Measurements from ENCODE around the gene CEP112.

CEP112 gene

DNA sequence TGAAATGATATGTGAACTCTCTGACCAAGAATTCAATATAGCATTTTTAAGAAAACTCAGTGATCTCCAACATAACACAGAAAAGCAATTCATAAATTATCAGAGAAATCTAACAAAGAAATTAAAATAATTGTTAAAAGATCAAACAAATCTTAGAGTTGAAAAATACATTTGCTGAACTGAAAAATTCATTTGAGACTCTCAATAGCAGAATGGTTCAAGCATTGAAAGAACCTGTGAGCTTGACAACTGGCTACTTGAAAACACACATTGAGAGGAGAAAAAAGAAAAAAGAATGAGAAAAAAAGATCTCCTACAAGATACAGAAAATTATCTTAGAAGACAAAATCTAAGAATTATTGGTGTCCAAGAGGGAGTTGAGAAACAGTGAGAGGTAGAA lies 203.5 kb downstream of the CEP112 start:
- DNase-seq (ENCODE audit: low spot score) = no peak

DNA sequence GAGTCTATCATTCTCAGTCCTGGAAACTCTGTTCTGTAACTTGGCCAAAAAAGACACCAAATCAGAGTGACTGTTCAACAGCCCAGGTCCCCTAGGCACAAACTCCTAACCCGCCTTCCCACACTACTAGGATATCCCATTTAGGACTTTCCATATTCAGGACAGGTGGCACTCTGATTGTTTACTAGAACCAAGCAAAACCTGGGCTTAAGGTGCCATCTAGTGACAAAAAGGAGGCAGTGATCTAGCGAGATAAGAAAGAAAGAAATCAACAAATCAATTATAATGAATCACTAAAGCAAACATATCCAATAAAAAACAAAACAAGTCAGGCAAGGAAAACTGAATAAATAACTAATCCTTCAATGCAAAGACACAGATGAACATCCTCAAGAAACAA lies 203.9 kb downstream of the CEP112 start:
- DNase-seq (ENCODE audit: low spot score) = peak; percentile 10

DNA sequence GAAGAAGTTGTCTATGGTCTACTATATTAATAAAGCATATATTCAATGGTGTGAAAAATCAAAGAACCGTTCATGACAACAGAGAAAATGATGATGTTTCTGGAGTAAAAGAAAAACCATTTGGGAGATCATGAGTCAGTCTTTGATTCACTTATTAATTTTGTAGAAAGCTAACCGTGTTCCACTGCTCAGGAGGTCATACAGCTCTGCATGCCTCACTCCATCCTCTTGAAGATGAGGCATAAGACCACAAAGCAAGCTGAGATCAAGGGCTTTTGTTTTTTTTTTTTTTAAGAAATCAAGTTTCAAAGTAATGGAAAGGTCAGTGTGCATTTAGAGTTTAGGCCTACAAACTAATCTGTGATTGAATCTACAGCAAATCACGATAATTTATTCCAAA lies 206.4 kb downstream of the CEP112 start:
- no peak for DNase-seq (ENCODE audit: low spot score)

DNA sequence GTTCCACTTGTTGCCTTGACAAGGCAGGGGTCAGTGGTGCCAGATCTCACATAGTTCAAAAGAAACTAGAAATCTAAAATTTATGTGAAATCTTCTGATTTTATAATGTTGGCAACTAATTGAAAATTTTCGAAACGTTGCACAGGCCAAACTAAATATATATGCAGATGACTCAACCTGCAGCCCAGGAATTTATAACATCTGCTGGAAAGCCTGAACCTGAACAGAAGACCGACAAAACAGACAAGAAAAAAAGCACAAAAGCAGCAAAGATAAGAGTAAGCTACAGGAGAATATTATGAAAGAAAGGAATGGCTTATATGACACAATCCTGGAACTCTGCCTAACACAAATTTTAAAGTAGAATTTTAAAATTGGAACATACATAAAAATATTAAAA lies 207.6 kb downstream of the CEP112 start:
- DNase-seq (ENCODE audit: low spot score) = no peak

DNA sequence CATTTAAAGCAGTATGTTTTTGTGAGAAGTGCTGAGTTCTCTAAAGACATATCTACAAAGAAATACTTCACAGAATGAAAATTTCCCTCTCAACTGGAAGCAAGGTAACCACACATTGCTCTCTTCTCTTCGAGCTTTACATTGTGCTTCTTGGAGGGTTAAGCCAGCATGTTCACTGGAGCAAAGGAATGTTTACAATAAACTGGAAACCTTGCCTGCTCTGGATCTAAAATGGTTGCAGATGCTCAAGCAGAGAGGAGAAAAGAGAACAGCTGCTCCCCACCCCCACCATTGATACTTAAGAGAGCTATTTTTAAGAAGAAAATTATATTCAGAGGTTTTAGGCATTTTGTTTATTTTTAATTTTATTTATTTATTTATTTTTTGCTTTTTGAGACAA lies 213.1 kb downstream of the CEP112 start:
- no peak for DNase-seq (ENCODE audit: low spot score)

DNA sequence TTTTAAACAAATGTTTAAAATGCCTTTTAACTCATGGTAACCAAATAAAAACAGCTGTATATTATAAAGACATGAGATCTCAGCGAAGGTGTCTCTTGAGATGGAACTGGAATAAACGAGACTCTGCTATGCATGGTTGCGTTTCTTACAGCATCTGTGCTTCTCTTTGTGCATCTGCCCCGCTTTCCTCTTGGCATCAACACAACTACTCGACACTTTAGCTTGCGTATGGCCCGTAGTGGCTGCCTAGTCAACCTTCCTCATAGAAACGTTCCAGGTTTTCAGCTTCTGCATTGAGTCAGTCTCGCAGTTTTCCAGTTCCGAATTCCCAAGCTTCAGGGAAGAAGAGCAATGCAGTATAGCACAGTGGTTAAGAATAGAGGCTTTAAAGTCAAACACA lies 214.9 kb downstream of the CEP112 start:
- no peak for DNase-seq (ENCODE audit: low spot score)

DNA sequence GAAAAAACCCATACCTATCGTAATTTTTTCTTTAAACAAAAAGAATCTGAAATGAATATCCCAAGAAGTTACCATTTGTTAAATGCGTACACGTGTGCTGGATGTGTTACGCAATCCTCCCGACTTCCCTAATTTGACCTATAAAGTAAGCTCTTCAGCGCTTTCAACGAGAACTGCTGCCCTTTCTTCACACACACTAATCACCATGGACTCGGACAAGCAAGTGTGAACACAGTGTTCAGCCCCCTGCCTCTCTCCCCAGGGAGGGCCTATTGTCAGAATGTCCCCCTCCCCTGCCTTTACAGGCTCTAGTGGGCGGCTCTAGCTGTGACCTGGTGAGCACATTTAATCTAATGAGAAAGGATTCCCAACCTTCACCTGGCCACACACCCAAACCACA lies 216.1 kb downstream of the CEP112 start:
- no peak for DNase-seq (ENCODE audit: low spot score)

DNA sequence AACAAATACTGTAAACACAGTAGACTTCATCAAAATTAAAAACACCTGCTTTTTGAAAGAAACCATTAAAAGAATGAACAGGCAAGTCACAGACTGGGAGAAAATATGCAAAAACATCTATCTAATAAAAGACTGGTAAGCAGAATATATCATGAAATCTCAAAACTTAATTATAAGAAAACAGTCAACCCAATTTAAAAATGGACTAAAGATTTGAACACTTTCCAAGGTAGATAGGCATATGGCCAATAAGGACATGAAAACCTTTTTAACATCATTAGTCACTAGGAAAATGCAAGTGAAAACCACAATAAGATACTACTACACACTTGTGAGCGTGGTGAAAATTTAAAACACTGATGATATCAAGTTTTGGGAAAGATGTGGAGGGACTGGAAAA lies 218.7 kb downstream of the CEP112 start:
- no peak for DNase-seq (ENCODE audit: low spot score)

DNA sequence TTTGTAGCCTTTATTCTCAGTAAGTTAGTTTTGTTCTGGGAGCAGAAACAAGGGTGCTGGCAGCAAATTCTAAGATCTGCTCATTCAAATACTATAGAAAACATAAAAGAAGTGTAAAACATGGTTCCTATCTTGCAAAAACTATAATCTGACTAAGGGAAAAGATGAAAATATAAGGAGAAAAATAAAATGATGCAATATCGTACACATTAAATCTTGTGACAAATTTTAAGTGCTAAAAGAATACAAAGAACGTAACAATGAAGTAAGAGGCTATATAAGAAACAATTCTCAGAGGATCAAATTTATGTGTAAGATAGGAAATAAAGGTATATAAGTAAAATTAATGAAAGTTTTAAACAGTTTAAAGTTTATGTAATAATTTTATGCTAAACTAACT lies 224.6 kb downstream of the CEP112 start:
- DNase-seq (ENCODE audit: low spot score) = no peak

DNA sequence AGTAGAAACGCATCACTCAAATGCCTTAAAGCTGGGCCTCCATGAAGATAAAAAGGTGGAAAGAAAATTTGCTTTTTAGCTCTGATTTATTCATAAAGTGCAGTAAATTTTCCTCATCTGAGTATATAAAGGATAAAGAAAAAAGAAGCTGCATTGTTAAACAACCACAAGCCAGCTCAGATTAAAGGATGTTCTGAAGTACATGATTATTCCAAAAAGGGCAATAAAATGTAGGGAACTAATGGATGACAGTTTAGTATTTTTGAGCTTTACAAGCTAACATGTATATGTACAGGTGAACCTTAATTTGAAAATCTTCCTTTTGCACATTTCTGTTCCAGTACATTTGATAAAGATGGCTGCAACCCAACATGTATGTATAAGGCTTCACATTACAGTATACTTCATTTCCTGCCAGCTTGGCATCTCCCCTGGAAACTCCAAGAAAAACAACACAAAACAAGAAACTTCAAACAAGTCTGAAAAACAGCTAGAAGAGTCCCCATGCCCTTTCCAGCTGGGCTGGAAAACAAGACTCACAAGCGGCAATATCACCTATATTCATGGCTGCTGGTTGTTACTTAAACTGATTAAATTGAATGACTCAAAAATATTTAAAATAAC lies 225.7 kb downstream of the CEP112 start:
- no peak for DNase-seq (ENCODE audit: low spot score)

DNA sequence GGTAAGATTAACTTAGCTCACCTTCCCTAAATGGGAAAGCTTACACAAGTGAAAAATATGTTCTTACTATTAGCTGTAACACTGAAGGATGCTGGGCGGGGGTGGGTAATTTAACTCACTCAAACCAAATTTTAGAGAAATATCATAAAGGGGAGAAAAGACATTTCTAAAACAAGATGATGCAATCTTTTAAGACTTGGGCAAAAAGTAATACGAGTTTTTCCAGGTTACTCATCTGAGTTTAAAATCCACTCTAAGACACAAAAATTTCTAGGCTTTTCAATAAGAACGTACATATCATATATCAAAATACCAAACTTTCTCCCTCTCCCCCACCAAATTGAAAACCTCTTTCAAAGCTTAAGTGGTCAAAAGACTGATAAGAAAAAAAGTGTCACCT lies 228.8 kb downstream of the CEP112 start:
- no peak for DNase-seq (ENCODE audit: low spot score)

DNA sequence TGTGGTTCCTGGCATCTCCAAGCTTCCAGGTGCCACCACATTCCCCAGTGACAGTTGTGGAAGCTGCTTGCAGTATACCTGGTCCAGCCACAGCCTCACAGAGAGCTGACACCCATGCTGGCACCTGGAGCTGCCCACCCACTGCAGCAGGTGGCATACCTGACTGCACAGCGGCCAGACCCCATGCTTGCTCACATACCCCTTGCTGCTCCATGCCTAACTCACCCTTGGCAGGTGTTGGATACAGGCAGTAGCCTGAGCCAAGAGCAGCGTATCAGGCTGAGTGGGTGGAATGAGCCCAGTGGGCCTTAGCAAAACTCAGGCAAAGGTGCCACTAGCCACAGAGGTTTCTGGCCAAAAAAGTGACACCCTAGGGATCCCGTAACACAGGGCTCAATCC lies 232.3 kb downstream of the CEP112 start:
- no peak for DNase-seq (ENCODE audit: low spot score)

DNA sequence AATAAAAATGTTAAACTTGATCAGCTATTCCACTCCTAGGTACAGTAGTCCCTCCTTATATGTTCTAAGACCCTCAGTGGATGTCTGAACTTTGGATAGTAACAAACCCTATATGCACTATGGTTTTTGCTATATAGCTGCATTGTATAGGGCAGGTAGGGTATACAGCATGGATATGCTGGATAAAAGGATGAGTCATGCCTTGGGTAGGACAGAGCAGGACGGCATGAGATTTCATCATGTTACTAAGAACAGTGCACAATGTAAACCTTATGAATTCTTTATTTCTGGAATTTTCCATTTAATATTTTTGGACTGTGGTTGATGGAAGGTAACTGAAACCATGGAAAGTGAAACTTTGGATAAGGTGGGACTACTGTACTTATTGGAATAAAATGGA lies 235.1 kb downstream of the CEP112 start:
- no peak for DNase-seq (ENCODE audit: low spot score)

DNA sequence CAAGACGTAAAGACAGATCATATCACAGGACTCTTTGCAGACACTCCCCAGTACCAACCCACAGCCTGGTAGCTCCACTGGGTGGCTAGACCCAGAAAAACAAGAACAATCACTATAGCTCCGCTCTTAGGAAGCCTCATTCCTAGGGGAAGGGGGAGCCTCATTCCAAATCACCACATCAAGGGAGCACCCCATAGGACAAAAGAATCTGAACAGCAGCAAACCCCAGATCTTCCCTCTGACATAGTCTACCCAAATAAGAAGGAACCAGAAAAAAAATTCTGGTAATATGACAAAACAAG lies 237.8 kb downstream of the CEP112 start:
- DNase-seq (ENCODE audit: low spot score) = no peak

DNA sequence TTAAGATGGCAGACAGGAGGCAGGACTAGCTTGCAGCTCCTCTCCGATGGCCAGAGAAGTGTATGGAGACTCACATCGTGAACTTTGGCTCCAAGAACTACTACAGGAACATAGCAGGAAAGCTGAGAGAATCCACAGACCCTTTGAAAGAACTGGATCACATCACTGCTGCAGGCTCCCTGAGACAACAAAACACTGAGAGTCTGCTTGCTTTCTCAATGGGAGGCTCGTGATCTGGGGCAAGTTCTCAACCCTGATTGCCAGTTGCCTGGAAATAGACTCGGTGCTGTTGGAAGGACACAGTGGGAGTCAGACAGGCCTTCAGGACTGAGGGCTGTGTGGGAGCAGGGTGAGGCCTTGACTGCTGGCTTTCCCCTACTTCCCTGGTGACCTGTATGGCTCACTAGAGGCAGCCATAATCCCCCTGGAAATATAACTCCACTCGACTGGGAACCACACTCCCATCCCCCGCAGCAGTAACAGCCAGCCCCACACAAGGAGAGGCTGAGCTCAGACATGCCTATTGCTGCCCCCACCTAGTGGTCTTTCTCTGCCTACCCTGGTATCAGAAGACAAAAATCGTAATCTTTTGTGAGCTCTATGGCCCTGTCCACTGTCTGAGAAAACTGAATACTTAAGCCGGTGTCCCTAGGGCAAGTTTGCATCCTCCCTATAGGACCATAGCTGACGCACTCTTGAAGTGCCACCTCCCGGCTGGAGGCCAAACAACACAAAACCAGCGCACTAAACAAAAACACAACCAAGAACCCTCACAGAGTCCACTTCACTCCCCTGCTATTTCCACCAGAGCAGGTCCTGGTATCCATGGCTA lies 238.4 kb downstream of the CEP112 start:
- DNase-seq (ENCODE audit: low spot score) = no peak

DNA sequence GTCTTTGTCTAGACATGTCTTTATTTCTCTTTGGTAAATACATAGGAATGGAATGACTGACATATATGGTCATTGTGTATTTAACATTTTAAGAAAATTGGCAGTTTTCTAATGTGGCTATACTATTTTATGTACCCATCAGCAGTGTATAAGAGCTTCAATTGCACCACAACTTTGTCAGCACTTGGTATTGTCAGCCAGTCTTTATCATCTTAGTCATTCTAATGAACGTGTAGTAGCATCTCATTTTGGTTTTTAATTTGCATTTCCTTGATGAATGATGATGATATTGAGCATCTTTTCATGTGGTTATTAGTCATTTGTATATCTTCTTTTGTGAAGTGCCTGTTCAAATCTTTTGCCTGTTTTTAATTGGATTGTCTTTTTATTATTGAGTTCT lies 239.3 kb downstream of the CEP112 start:
- DNase-seq (ENCODE audit: low spot score) = no peak

DNA sequence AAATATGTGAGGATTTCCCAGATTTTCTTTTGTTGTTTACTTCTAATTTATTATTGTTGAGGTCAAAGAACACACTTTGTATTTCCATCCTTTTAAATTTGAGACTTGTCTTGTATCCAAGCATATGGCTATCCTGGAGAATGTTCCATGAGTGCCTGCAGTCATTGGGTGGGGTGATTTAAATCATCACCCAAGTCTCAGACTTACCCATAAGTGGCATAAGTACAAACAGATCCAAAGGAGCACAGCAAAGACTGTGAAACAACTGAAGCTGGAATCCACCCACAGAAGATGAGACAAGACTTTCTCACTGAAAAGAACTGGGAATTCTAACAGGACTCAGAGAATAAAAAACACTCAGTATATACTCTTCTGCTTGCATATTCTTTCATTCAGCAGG lies 239.9 kb downstream of the CEP112 start:
- DNase-seq (ENCODE audit: low spot score) = no peak

DNA sequence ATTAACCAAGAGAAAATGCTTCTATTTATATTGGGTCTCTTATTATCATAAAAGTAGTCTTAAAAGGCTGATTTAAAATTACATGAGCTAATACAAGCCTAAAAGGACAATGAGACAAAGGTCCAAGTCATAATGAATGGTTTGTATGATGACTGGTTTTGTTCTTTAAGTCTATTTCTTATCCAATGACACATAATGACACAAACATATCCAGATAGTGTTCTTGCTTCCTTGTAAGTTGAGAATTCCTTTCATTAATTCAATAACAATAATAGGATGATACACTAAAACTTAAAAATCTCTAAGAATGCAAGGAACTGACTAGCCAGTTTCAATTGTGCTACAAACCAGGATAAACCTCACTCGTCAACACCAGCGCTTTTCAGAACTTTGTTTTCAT lies 244.1 kb downstream of the CEP112 start:
- no peak for DNase-seq (ENCODE audit: low spot score)

DNA sequence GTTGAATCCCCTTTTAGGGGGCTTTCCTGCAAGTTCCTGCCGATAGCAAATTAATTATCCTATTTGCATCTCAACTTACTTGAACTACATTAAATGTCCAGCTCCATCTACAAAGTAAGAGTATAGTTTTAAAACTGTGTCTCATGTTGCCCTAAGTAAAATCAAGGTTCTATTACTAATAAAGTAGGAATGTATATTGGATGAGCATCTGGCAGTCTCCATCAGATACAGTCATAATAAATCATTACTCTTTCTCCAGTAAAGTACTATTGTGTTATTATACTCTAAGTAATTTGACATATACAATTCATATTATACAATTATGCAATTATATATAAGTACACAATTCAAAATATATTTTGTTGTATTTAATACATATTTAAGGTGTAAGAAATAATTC lies 249.3 kb downstream of the CEP112 start:
- no peak for DNase-seq (ENCODE audit: low spot score)

DNA sequence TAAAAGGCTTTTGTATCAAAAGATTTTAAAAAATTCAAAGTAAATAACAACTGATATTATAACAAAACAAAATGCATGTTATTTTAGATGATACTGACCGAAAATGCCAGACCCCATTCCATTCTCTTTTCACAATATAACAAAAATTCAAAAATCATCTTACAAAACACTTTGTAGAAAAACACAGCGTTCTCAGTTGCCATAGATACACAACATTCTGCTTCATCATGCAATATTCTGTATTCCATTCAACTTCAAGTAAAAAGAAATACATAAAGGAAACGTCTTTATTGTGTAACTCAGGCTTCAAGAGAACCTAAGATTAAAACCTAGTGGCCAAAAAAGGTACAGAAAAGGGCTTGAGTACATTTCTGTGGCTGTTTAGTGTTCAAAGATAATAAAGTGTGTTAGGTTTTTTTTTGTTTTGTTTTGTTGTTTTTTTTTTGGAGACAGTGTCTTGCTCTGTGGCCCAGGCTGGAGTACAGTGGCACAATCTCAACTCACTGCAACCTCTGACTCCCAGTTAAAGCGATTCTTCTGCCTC lies 250.5 kb downstream of the CEP112 start:
- no peak for DNase-seq (ENCODE audit: low spot score)

DNA sequence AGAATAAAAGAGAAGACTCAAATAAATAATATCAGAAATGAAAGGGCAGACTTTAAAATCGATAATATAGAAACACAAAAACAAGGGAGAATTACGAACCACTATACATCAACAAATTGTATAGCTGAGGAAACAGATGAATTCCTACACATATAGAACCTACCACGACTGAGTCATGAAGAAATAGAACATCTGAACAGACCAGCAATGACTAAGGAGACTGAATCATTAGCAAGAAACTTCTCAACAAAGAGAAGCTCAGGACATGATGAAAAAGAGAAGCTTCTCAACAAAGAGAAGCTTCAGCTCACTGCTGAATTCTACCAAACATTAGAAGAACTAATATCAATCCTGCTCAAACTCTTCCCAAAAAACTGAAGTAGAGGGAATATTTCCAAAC lies 255.9 kb downstream of the CEP112 start:
- no peak for DNase-seq (ENCODE audit: low spot score)

DNA sequence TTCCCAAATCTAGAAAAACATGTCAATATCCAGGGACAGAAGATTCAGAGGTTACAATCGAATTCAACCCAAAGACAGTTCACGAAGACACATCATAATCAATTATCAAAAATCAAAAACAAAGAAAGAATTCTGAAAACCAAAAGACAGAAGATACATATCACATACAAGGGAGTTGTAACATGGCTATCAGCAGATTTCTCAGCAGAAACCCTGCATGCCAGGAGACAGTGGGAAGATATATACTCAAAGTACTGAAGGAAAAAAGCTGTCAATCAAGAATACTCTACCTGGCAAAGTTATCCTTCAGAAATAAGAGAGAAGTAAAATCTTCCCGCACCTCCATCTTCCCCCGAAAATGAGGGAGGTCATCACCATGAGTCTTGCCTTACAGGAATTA lies 258.6 kb downstream of the CEP112 start:
- DNase-seq (ENCODE audit: low spot score) = no peak

DNA sequence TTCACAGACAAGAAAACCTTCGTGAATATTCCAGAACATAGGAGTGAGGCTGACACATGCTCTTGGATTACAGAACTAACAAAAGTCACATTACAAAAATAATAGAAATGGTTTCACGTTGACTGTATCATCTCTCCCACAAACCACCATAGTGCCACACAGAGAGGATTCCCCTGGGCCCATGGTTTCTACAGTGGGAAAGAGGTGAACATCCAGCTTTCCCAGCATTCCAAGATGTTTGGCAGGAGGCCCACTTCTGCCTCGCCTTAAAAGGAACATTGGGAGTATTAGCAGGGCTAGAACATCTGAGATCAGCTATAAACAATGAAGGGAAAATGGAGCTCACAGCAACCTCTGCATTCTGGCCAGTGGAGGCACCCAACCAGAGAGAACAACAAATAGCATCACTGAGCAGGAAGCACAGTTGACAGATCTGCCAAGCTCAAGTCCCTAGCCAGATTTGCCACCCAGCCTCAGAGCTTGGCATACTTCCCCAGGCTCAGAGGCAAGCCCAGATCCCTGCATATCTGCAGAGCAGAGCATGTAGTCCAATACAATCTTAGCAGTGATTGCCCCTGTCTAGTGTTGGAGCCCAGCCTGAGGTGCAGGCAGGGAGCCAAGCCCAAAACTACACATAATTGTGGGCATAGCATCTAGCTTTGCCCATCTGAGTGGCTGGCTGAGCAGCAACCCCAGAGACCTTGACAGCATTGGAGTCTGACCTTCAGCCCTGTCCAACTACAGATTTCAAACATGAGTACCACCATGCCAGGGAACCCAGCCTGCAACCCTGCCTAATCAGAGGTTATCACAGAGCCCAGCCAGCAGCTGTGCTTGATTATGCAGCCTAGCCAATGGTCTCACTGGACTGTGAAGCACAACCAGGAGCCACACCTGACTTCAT lies 260.4 kb downstream of the CEP112 start:
- DNase-seq (ENCODE audit: low spot score) = peak; percentile 10

Data from AG20443 (cell line).